Breast epithelium (tissue), 3 donors: ENCODE data around the gene RUSF1.

ENCODE experiments used
- POLR2A ChIP-seq: fragments of 450-650 bp; IDR thresholded peaks from one replicate; pipeline ENCODE4 v1.6.1; 2016; ENCODE audit warnings: antibody characterized with exemption, mild to moderate bottlenecking, moderate library complexity
- POLR2AphosphoS5 ChIP-seq, 3 donors: sonication (generic); formaldehyde crosslinking; IDR thresholded peaks; one replicate each; pipeline ENCODE4 v1.6.1; 2017; ENCODE audit warnings: antibody characterized with exemption in 3 of 3
- TF ChIP-seq, protein P1 (sequence below), 3 donors: fragments of 450-650 bp; IDR thresholded peaks; one replicate each; pipeline ENCODE4 v1.5.1; 2016 to 2017; ENCODE audit warnings: antibody characterized with exemption in 3 of 3, mild to moderate bottlenecking in 3 of 3, moderate library complexity in 3 of 3

DNA sequence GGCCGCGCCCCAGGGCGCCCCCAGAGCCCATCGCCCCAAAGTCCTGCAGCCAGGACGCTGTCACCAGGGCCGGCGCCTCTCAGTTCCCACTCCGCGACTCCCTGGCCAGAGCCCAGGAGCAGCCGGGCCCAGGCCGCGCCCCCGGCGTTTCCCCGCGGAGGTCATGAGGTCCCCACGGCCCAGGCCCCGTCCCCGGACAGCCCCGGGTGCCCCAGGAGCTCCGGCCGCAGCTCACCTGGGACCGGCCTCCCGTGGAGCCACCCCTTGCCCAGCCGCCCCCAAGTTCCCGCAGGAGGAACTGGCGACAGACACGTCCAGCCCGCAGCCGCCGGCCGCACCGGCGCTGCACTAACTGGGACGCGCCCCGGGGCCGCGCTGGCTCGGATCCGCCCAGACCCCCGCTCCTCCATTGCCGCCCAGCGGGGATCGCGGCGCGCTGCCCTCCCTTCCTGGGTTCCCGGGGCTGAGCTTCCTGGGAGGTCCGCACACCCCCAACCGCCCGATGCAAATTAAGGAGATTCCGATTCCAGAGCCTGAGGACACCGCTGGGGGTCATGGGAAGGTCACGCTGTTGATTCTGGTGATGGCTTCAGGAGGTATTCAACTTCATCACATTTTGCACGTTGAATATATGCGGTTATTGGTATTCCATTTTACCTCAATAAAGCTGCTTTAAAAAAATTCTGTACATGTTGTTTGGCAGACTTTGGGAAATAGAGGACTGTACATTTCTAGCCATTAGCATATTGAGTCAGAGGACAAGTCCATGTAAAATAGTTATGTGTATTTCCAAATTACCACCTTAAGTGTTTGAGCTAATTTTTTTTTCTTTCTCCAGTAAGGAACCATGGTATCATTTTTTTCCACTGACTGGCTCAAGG, 29.4 kb upstream of the RUSF1 start:
- TF ChIP-seq POLR2A (no peak), POLR2AphosphoS5 (IDR thresholded peaks at IDR 0.05) (no peak)
- TF ChIP-seq, protein P1, sequence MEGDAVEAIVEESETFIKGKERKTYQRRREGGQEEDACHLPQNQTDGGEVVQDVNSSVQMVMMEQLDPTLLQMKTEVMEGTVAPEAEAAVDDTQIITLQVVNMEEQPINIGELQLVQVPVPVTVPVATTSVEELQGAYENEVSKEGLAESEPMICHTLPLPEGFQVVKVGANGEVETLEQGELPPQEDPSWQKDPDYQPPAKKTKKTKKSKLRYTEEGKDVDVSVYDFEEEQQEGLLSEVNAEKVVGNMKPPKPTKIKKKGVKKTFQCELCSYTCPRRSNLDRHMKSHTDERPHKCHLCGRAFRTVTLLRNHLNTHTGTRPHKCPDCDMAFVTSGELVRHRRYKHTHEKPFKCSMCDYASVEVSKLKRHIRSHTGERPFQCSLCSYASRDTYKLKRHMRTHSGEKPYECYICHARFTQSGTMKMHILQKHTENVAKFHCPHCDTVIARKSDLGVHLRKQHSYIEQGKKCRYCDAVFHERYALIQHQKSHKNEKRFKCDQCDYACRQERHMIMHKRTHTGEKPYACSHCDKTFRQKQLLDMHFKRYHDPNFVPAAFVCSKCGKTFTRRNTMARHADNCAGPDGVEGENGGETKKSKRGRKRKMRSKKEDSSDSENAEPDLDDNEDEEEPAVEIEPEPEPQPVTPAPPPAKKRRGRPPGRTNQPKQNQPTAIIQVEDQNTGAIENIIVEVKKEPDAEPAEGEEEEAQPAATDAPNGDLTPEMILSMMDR (IDR thresholded peaks at IDR 0.05): no peak
